Activated CD8-positive, alpha-beta T cell treated with anti-CD3 and anti-CD28 coated beads, Interleukin-2, amount 10 ng/mL, durations not matched to agents 7 days and 5 days (primary cell): ENCODE results near the gene RNF123. TPM values are rescaled to one million over a fixed set of nuclear protein-coding genes. Genes with fewer than 3 reads are reported as not detected.
"Not testable (repeated sequence)": the region's sequence is repeated elsewhere in the genome, so short reads cannot be mapped to it uniquely, and the experiment has no call there.

Experiments used
- ATAC-seq: fragments of 150-1000 bp; cut with Tn5 transposase; one replicate; pipeline ENCODE4 v1.10.0; 2021; ENCODE audit warnings: moderate library complexity
- CTCF ChIA-PET: fragments of 350-600 bp; sonication (Branson Sonifier 250); formaldehyde crosslinking; loops from one replicate; lab custom pipeline; 2021; ENCODE audit warnings: antibody characterized with exemption; lab: Charles Lee
- POLR2A ChIA-PET: fragments of 350-600 bp; sonication (Branson Sonifier 250); formaldehyde crosslinking; loops from one replicate; lab custom pipeline; 2021; ENCODE audit warnings: antibody characterized with exemption; lab: Charles Lee
- DNase-seq: peaks from one replicate; pipeline ENCODE4 v3.0.0-alpha.2; 2020
- H3K27ac Mint-ChIP-seq: one replicate; pipeline ENCODE4 v1.8.0; 2021; ENCODE audit warnings: mild to moderate bottlenecking, mixed read lengths
- H3K27me3 Mint-ChIP-seq: one replicate; pipeline ENCODE4 v1.8.0; 2021; ENCODE audit warnings: low read depth, mixed read lengths
- H3K36me3 Mint-ChIP-seq: one replicate; pipeline ENCODE4 v1.8.0; 2021; ENCODE audit warnings: low read depth, mixed read lengths
- H3K4me1 Mint-ChIP-seq: one replicate; pipeline ENCODE4 v1.8.0; 2021; ENCODE audit warnings: low read depth, mixed read lengths
- H3K4me3 Mint-ChIP-seq: one replicate; pipeline ENCODE4 v1.8.0; 2021; ENCODE audit warnings: mild to moderate bottlenecking, mixed read lengths
- H3K9me3 Mint-ChIP-seq: one replicate; pipeline ENCODE4 v1.8.0; 2022; ENCODE audit warnings: mixed read lengths; ENCODE audit not compliant: insufficient read depth
- total RNA-seq, 2 experiments: library from RNA; stranded (reverse); gene quantifications; one replicate each; pipeline ENCODE4 v1.2.3, GENCODE V29; 2021

RNF123 gene
- total RNA-seq, 2 experiments from 2014 or later = 36.3 to 45.8 TPM

- DNase-seq, ATAC-seq, CTCF ChIA-PET: not testable (repeated sequence)
These were observed 6.1 kb downstream of the RNF123 start for GRCh38 chr3:49695350-49696015.

GRCh38 chr3:49699281-49699979 is 10.1 kb downstream of the RNF123 start:
- CTCF ChIA-PET = interaction anchor here (0.6 to 1.1 kb wide), 2 partner anchors 140 to 159 kb away, joined by 3 read pairs; no protein-coding TSS in a partner anchor
- no peak overlapping the region for H3K27ac Mint-ChIP-seq
- DNase-seq (no peak), ATAC-seq (no peak)
- H3K9me3 Mint-ChIP-seq = no peaks in the 10 kb centered on the region
- no peak overlapping the region for H3K4me3 Mint-ChIP-seq
- no peaks in the 10 kb centered on the region for H3K4me1 Mint-ChIP-seq
- POLR2A ChIA-PET = no interaction called here
- no peaks in the 10 kb centered on the region for H3K27me3 Mint-ChIP-seq
- H3K36me3 Mint-ChIP-seq = peaks cover 4% of the 10 kb centered on the region

More at GRCh38 chr3:49695350-49696015, 6.1 kb downstream of the RNF123 start:
- POLR2A ChIA-PET, H3K4me1 Mint-ChIP-seq, H3K27ac Mint-ChIP-seq, H3K9me3 Mint-ChIP-seq, H3K4me3 Mint-ChIP-seq, H3K36me3 Mint-ChIP-seq, H3K27me3 Mint-ChIP-seq: not testable (repeated sequence)

- no peaks in the 10 kb centered on the region for H3K9me3 Mint-ChIP-seq
- H3K36me3 Mint-ChIP-seq = peaks cover 4% of the 10 kb centered on the region
- CTCF ChIA-PET = interaction anchor here (0.6 kb wide), 1 partner anchor 160 kb away, joined by 3 read pairs; no protein-coding TSS in a partner anchor
- POLR2A ChIA-PET = no interaction called here
- DNase-seq (no peak), ATAC-seq (no peak)
- H3K27me3 Mint-ChIP-seq = no peaks in the 10 kb centered on the region
- no peak overlapping the region for H3K27ac Mint-ChIP-seq
- H3K4me1 Mint-ChIP-seq = no peaks in the 10 kb centered on the region
- no peak overlapping the region for H3K4me3 Mint-ChIP-seq
These were observed 10.7 kb downstream of the RNF123 start for GRCh38 chr3:49700014-49700413.

- no peak for ATAC-seq
- Mint-ChIP-seq H3K4me1 (no peaks in the 10 kb centered on the region), H3K4me3 (no peak overlapping the region), H3K27ac (no peak overlapping the region), H3K36me3 (peaks cover 4% of the 10 kb centered on the region), H3K9me3 (no peaks in the 10 kb centered on the region), H3K27me3 (no peaks in the 10 kb centered on the region)
- POLR2A ChIA-PET = interaction anchor here (0.7 to 1.9 kb wide), 2 partner anchors 14 to 19 kb away, joined by 3 to 4 read pairs; partner anchors contain the start of gene AMIGO3
- DNase-seq = no peak
- CTCF ChIA-PET = interaction anchor here (0.7 to 3.7 kb wide), 14 partner anchors 11 to 206 kb away, joined by 3 to 19 read pairs (median 4); partner anchors contain the start of genes AMIGO3, CDHR4, GMPPB and INKA1
These were observed 11.2 kb downstream of the RNF123 start for GRCh38 chr3:49700453-49701128.

- ATAC-seq (no peak), DNase-seq (no peak)
- Mint-ChIP-seq H3K27me3 (no peaks in the 10 kb centered on the region), H3K27ac (no peak overlapping the region), H3K9me3 (no peaks in the 10 kb centered on the region), H3K4me3 (no peak overlapping the region), H3K4me1 (no peaks in the 10 kb centered on the region), H3K36me3 (peaks cover 4% of the 10 kb centered on the region)
- POLR2A ChIA-PET = interaction anchor here (0.7 to 1.9 kb wide), 2 partner anchors 13 to 18 kb away, joined by 3 to 4 read pairs; partner anchors contain the start of gene AMIGO3
- CTCF ChIA-PET = interaction anchor here (0.7 to 3.7 kb wide), 15 partner anchors 10 to 205 kb away, joined by 3 to 19 read pairs (median 4); partner anchors contain the start of genes AMIGO3, CDHR4, GMPPB and INKA1
These were observed 12.2 kb downstream of the RNF123 start for GRCh38 chr3:49701388-49702077.

GRCh38 chr3:49702672-49703071 is 13.3 kb downstream of the RNF123 start:
- POLR2A ChIA-PET = interaction anchor here (1.9 kb wide), 1 partner anchor 17 kb away, joined by 4 read pairs; the partner anchor contains the start of gene AMIGO3
- H3K4me1 Mint-ChIP-seq = no peaks in the 10 kb centered on the region
- H3K27me3 Mint-ChIP-seq = no peaks in the 10 kb centered on the region
- ATAC-seq (no peak), DNase-seq (no peak)
- H3K27ac Mint-ChIP-seq = peak overlapping the region; percentile 57
- CTCF ChIA-PET = interaction anchor here (1.1 to 3.7 kb wide), 3 partner anchors 9 to 204 kb away, joined by 3 to 19 read pairs (median 11); partner anchors contain the start of gene AMIGO3
- no peaks in the 10 kb centered on the region for H3K9me3 Mint-ChIP-seq
- no peak overlapping the region for H3K4me3 Mint-ChIP-seq
- H3K36me3 Mint-ChIP-seq = peaks cover 4% of the 10 kb centered on the region

- peaks cover 4% of the 10 kb centered on the region for H3K36me3 Mint-ChIP-seq
- no peaks in the 10 kb centered on the region for H3K9me3 Mint-ChIP-seq
- ATAC-seq (peak; percentile 96), DNase-seq (peak; percentile 79)
- ChIA-PET CTCF (interaction anchor here (0.6 to 3.7 kb wide), 8 partner anchors 8 to 203 kb away, joined by 3 to 19 read pairs (median 7); partner anchors contain the start of gene AMIGO3), POLR2A (interaction anchor here (1.0 kb wide), 1 partner anchor 15 kb away, joined by 4 read pairs; no protein-coding TSS in a partner anchor)
- no peaks in the 10 kb centered on the region for H3K4me1 Mint-ChIP-seq
- no peak overlapping the region for H3K4me3 Mint-ChIP-seq
- no peaks in the 10 kb centered on the region for H3K27me3 Mint-ChIP-seq
- no peak overlapping the region for H3K27ac Mint-ChIP-seq
These were observed 14.1 kb downstream of the RNF123 start for GRCh38 chr3:49703443-49703927.

- no peaks in the 10 kb centered on the region for H3K4me1 Mint-ChIP-seq
These were observed 14.6 kb downstream of the RNF123 start for GRCh38 chr3:49703956-49704355.

GRCh38 chr3:49704629-49705028 is 15.3 kb downstream of the RNF123 start:
- no peaks in the 10 kb centered on the region for H3K27me3 Mint-ChIP-seq
- ATAC-seq (no peak), DNase-seq (no peak)
- H3K36me3 Mint-ChIP-seq = peaks cover 4% of the 10 kb centered on the region
- H3K9me3 Mint-ChIP-seq = no peaks in the 10 kb centered on the region
- H3K4me1 Mint-ChIP-seq = no peaks in the 10 kb centered on the region
- no peak overlapping the region for H3K4me3 Mint-ChIP-seq
- ChIA-PET CTCF (interaction anchor here (1.8 to 3.4 kb wide), 3 partner anchors 14 to 165 kb away, joined by 8 to 11 read pairs (median 10); partner anchors contain the start of gene AMIGO3), POLR2A (no interaction called here)
- no peak overlapping the region for H3K27ac Mint-ChIP-seq

More at GRCh38 chr3:49703956-49704355, 14.6 kb downstream of the RNF123 start:
- no peak overlapping the region for H3K27ac Mint-ChIP-seq
- POLR2A ChIA-PET = interaction anchor here (1.0 kb wide), 1 partner anchor 15 kb away, joined by 4 read pairs; no protein-coding TSS in a partner anchor
- no peak overlapping the region for H3K4me3 Mint-ChIP-seq
- DNase-seq = no peak
- ATAC-seq = no peak
- no peaks in the 10 kb centered on the region for H3K9me3 Mint-ChIP-seq
- H3K36me3 Mint-ChIP-seq = peaks cover 4% of the 10 kb centered on the region
- CTCF ChIA-PET = interaction anchor here (0.6 to 3.7 kb wide), 7 partner anchors 8 to 164 kb away, joined by 3 to 19 read pairs (median 8); partner anchors contain the start of gene AMIGO3
- H3K27me3 Mint-ChIP-seq = no peaks in the 10 kb centered on the region

- ATAC-seq (no peak), DNase-seq (no peak)
- Mint-ChIP-seq H3K36me3 (peaks cover 4% of the 10 kb centered on the region), H3K9me3 (no peaks in the 10 kb centered on the region), H3K27me3 (no peaks in the 10 kb centered on the region), H3K4me1 (no peaks in the 10 kb centered on the region), H3K4me3 (no peak overlapping the region), H3K27ac (no peak overlapping the region)
- ChIA-PET CTCF (no interaction called here), POLR2A (interaction anchor here (0.5 kb wide), 1 partner anchor 45 kb away, joined by 3 read pairs; no protein-coding TSS in a partner anchor)
These were observed 16.1 kb downstream of the RNF123 start for GRCh38 chr3:49705390-49705960.
